Measurements from ENCODE around the gene ZFP36L1.

GRCh38 chr14:68749487-68750475 lies 43.1 kb downstream of the ZFP36L1 start:
- TF ChIP-seq CTCF (IDR thresholded peaks at IDR 0.05) (no peak), POLR2A (IDR thresholded peaks at IDR 0.05) (no peak), EP300 (IDR thresholded peaks at IDR 0.05; ENCODE audit: low read depth) (no peak), POLR2AphosphoS5 (IDR thresholded peaks at IDR 0.05) (no peak)
